Fibroblast of lung (primary cell): Measurements from ENCODE around the gene KRT8.

Source experiments
- CTCF ChIP-seq, 2 donors: IDR thresholded peaks in 1 of 2; conservative IDR thresholded peaks in 1 of 2; 1 replicate in 1 of 2; 2 replicates in 1 of 2; pipeline ENCODE4 v1.5.1; 2011 to 2012; ENCODE audit warnings: low read length in 2 of 2, control low read depth in 1 of 2, inconsistent platforms in 1 of 2, low read depth in 1 of 2, mild to moderate bottlenecking in 1 of 2
- EZH2 ChIP-seq: IDR thresholded peaks from 2 replicates; pipeline ENCODE4 v1.5.1; 2012; ENCODE audit warnings: low read length, control low read depth, mild to moderate bottlenecking; ENCODE audit errors: missing control alignments

GRCh38 chr12:52925717-52926595, 21.1 kb upstream of the KRT8 start:
- no peak for TF ChIP-seq CTCF (conservative IDR thresholded peaks at IDR 0.05 in 1 of 2, IDR thresholded peaks at IDR 0.05 in 1 of 2; ENCODE audit: low read depth in 1 of 2, low read length in 2 of 2)
- no peak for TF ChIP-seq EZH2
